Kidney tubule cell (primary cell): ENCODE data around the gene SCAMP5.

ENCODE experiments used
- DNase-seq: peaks from one replicate; pipeline ENCODE4 v3.0.0-alpha.2; 2018; ENCODE audit warnings: low spot score

SCAMP5 gene

GRCh38 chr15:75022783-75023180, 27.4 kb downstream of the SCAMP5 start:
- DNase-seq = no peak

GRCh38 chr15:75023181-75023871, 28.0 kb downstream of the SCAMP5 start, which contains the start of gene PPCDC:
PPCDC (plus strand) TSS chr15:75023590; CDS start chr15:75028319, 4,729 bp downstream.
- peak; percentile 96 for DNase-seq

- DNase-seq = peak; percentile 47
Measured at GRCh38 chr15:75023872-75024636, 28.7 kb downstream of the SCAMP5 start.

GRCh38 chr15:75025107-75025506, 29.7 kb downstream of the SCAMP5 start:
- no peak for DNase-seq

GRCh38 chr15:75025548-75026260, 30.3 kb downstream of the SCAMP5 start:
- no peak for DNase-seq

GRCh38 chr15:75027551-75027950, 32.2 kb downstream of the SCAMP5 start:
- no peak for DNase-seq

GRCh38 chr15:75028991-75029377, 33.6 kb downstream of the SCAMP5 start:
- DNase-seq = no peak

GRCh38 chr15:75029378-75030022, 34.1 kb downstream of the SCAMP5 start:
- DNase-seq = peak; percentile 82

- DNase-seq = peak; percentile 32
Measured at GRCh38 chr15:75030023-75030413, 34.7 kb downstream of the SCAMP5 start.

- no peak for DNase-seq
Measured at GRCh38 chr15:75030424-75030823, 35.1 kb downstream of the SCAMP5 start.

- peak; percentile 16 for DNase-seq
Measured at GRCh38 chr15:75031848-75032247, 36.5 kb downstream of the SCAMP5 start.

- DNase-seq = no peak
Measured at GRCh38 chr15:75032395-75032794, 37.0 kb downstream of the SCAMP5 start.

GRCh38 chr15:75033809-75034208, 38.4 kb downstream of the SCAMP5 start:
- DNase-seq = no peak

GRCh38 chr15:75034615-75035014, 39.3 kb downstream of the SCAMP5 start:
- DNase-seq = no peak

GRCh38 chr15:75036212-75036616, 40.9 kb downstream of the SCAMP5 start:
- peak; percentile 81 for DNase-seq

- no peak for DNase-seq
Measured at GRCh38 chr15:75037685-75038084, 42.3 kb downstream of the SCAMP5 start.

- DNase-seq = no peak
Measured at GRCh38 chr15:75038231-75038630, 42.9 kb downstream of the SCAMP5 start.

- DNase-seq = peak; percentile 89
Measured at GRCh38 chr15:75042730-75043508, 47.6 kb downstream of the SCAMP5 start.

- DNase-seq = peak; percentile 79
Measured at GRCh38 chr15:75043509-75044257, 48.3 kb downstream of the SCAMP5 start.

GRCh38 chr15:75044258-75044878, 49.0 kb downstream of the SCAMP5 start:
- DNase-seq = no peak
